Kidney glomerular epithelial cell (primary cell): ENCODE data around the gene ADAMTS14.
"Not testable (repeated sequence)": the region's sequence is repeated elsewhere in the genome, so short reads cannot be mapped to it uniquely, and the experiment has no call there.

Source experiments
- DNase-seq: peaks from one replicate; lab custom pipeline; 2025; lab: John Stamatoyannopoulos, UW

ADAMTS14 gene

GRCh38 chr10:70753026-70753663 is 80.8 kb downstream of the ADAMTS14 start:
- no peak for DNase-seq

GRCh38 chr10:70753841-70754621 is 81.7 kb downstream of the ADAMTS14 start:
- DNase-seq, result peak; percentile 59

GRCh38 chr10:70756700-70757360 is 84.5 kb downstream of the ADAMTS14 start:
- peak; percentile 63 for DNase-seq

- DNase-seq, result no peak
These were observed 85.5 kb downstream of the ADAMTS14 start for GRCh38 chr10:70757856-70758255.

- DNase-seq, result peak; percentile 74
These were observed 86.6 kb downstream of the ADAMTS14 start for GRCh38 chr10:70758757-70759514.

- no peak for DNase-seq
These were observed 87.5 kb downstream of the ADAMTS14 start for GRCh38 chr10:70759781-70760180.

GRCh38 chr10:70760271-70760787 is 88.0 kb downstream of the ADAMTS14 start:
- DNase-seq, result no peak

- no peak for DNase-seq
These were observed 88.8 kb downstream of the ADAMTS14 start for GRCh38 chr10:70761031-70761601.

- DNase-seq, result no peak
These were observed 89.5 kb downstream of the ADAMTS14 start for GRCh38 chr10:70761727-70762350.

GRCh38 chr10:70762441-70763175 is 90.3 kb downstream of the ADAMTS14 start:
- DNase-seq, result no peak

GRCh38 chr10:70763567-70763966 is 91.3 kb downstream of the ADAMTS14 start:
- no peak for DNase-seq

- DNase-seq, result no peak
These were observed 93.7 kb downstream of the ADAMTS14 start for GRCh38 chr10:70765794-70766594.

- not testable (repeated sequence) for DNase-seq
These were observed 95.8 kb downstream of the ADAMTS14 start for GRCh38 chr10:70768026-70768685.

GRCh38 chr10:70769121-70769520 is 96.8 kb downstream of the ADAMTS14 start:
- no peak for DNase-seq

GRCh38 chr10:70770001-70770400 is 97.7 kb downstream of the ADAMTS14 start:
- no peak for DNase-seq

GRCh38 chr10:70770516-70770915 is 98.2 kb downstream of the ADAMTS14 start:
- not testable (repeated sequence) for DNase-seq

- no peak for DNase-seq
These were observed 99.2 kb downstream of the ADAMTS14 start for GRCh38 chr10:70771311-70772194.

- no peak for DNase-seq
These were observed 100.3 kb downstream of the ADAMTS14 start for GRCh38 chr10:70772627-70773026.
